ENCODE measurements around the gene NDUFS8.

DNA sequence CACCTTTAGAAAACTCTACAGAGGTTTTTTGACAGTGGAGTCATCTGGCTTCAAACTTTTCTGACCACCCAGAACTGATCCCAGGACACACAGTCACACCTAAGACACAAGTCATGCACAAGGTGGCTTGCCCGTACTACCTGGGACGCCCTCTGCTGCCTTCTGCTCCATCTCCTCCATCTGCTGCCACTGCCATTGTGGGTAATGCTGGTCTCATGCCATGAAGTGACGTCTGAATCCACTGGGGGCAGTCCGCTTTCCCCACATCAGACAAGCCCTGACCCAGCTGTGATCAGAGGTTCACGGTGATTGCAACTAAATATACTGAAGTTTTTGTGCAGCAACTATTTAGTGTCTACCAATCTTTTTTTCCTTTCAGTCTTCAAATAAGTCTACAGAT lies 5.4 kb upstream of the NDUFS8 start:
- no peak for TF ChIP-seq POLR2A (IDR thresholded peaks at IDR 0.05)
- TF ChIP-seq, protein P1, sequence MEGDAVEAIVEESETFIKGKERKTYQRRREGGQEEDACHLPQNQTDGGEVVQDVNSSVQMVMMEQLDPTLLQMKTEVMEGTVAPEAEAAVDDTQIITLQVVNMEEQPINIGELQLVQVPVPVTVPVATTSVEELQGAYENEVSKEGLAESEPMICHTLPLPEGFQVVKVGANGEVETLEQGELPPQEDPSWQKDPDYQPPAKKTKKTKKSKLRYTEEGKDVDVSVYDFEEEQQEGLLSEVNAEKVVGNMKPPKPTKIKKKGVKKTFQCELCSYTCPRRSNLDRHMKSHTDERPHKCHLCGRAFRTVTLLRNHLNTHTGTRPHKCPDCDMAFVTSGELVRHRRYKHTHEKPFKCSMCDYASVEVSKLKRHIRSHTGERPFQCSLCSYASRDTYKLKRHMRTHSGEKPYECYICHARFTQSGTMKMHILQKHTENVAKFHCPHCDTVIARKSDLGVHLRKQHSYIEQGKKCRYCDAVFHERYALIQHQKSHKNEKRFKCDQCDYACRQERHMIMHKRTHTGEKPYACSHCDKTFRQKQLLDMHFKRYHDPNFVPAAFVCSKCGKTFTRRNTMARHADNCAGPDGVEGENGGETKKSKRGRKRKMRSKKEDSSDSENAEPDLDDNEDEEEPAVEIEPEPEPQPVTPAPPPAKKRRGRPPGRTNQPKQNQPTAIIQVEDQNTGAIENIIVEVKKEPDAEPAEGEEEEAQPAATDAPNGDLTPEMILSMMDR (IDR thresholded peaks at IDR 0.05): no peak
